Omental fat pad (tissue), 4 donors: ENCODE data around the gene RASGRP3. TPM values are rescaled to one million over a fixed set of nuclear protein-coding genes. Genes with fewer than 3 reads are reported as not detected.

Source experiments
- ATAC-seq: fragments of 150-250 bp; one replicate; pipeline ENCODE4 v1.9.1; 2016; ENCODE audit warnings: mild to moderate bottlenecking, moderate library complexity; ENCODE audit not compliant: low FRiP score
- DNase-seq: peaks from one replicate; pipeline ENCODE4 v3.0.0-alpha.2; 2019; ENCODE audit warnings: low spot score
- small RNA-seq: library from RNA; depleted of rRNA; stranded (forward); fragments of <200 nt; gene quantifications from one replicate; pipeline ENCODE3, GENCODE V24; 2016
- total RNA-seq, 4 donors: library from RNA; depleted of rRNA; stranded (reverse); fragments of >200 nt; gene quantifications; one replicate each; pipeline ENCODE4 v1.1.0, GENCODE V29; 2016
- TF ChIP-seq, protein P1 (sequence below), 3 donors: fragments of 450-650 bp; IDR thresholded peaks; one replicate each; pipeline ENCODE4 v1.5.1; 2016 to 2017; ENCODE audit warnings: antibody characterized with exemption in 3 of 3, mild to moderate bottlenecking in 3 of 3, moderate library complexity in 2 of 3

RASGRP3 gene
- total RNA-seq, 4 donors from 2014 or later = 11.8 to 42.2 (median 26.1) TPM

DNA sequence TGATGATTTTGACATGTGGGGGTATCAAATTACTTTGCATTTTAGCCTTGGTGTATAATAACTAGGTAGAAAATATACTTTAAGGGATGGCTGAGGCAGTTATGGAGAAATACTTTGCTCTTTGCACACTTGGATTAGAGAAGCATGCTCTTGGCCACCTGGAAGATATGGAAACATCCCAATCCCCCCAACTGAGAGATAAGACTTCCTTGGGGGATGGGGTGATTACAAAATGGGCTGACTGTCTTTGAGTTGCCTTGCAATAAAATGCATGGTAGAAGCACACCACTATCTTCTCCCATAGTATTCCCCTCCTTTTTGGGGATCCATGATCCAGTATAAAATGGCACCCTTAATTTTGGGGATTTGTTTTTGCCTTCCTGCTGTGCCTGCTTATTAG is 137.7 kb downstream of the RASGRP3 start:
- DNase-seq (no peak), ATAC-seq (no peak)
- TF ChIP-seq, protein P1, sequence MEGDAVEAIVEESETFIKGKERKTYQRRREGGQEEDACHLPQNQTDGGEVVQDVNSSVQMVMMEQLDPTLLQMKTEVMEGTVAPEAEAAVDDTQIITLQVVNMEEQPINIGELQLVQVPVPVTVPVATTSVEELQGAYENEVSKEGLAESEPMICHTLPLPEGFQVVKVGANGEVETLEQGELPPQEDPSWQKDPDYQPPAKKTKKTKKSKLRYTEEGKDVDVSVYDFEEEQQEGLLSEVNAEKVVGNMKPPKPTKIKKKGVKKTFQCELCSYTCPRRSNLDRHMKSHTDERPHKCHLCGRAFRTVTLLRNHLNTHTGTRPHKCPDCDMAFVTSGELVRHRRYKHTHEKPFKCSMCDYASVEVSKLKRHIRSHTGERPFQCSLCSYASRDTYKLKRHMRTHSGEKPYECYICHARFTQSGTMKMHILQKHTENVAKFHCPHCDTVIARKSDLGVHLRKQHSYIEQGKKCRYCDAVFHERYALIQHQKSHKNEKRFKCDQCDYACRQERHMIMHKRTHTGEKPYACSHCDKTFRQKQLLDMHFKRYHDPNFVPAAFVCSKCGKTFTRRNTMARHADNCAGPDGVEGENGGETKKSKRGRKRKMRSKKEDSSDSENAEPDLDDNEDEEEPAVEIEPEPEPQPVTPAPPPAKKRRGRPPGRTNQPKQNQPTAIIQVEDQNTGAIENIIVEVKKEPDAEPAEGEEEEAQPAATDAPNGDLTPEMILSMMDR (IDR thresholded peaks at IDR 0.05) = no peak

Small RNA genes lying within 50 kb of the gene (small RNA-seq; reads per million reads assigned to genes)
- gene ATP6V0E1P3 = not detected

Other genes with a start within 250 kb of the RASGRP3 start
- gene FAM98A, start 122.7 kb downstream of the RASGRP3 start, total RNA-seq = 10 to 100 TPM; 22.9 to 65.5 (median 60.3) TPM